GM08714 (cell line): ENCODE data around the gene GOLGA8S.
"Not testable (repeated sequence)": the region's sequence is repeated elsewhere in the genome, so short reads cannot be mapped to it uniquely, and the experiment has no call there.

Experiments
- H3K4me3 ChIP-seq: fragments of 200-500 bp; sonication (Bioruptor generic); 2 replicates; pipeline ENCODE4 v1.5.1; 2014; ENCODE audit warnings: mild to moderate bottlenecking, low read length, inconsistent platforms
- ZNF274 ChIP-seq: IDR thresholded peaks from 2 replicates; pipeline ENCODE4 v1.6.1; 2012; ENCODE audit warnings: mild to moderate bottlenecking, low read depth, low read length

GOLGA8S gene

GRCh38 chr15:23385886-23386430 lies 31.4 kb downstream of the GOLGA8S start:
- no peak for TF ChIP-seq ZNF274
- no peak overlapping the region for H3K4me3 ChIP-seq

- H3K4me3 ChIP-seq = no peak overlapping the region
- TF ChIP-seq ZNF274 = no peak
Observed at GRCh38 chr15:23387621-23388190, 33.2 kb downstream of the GOLGA8S start.

DNA sequence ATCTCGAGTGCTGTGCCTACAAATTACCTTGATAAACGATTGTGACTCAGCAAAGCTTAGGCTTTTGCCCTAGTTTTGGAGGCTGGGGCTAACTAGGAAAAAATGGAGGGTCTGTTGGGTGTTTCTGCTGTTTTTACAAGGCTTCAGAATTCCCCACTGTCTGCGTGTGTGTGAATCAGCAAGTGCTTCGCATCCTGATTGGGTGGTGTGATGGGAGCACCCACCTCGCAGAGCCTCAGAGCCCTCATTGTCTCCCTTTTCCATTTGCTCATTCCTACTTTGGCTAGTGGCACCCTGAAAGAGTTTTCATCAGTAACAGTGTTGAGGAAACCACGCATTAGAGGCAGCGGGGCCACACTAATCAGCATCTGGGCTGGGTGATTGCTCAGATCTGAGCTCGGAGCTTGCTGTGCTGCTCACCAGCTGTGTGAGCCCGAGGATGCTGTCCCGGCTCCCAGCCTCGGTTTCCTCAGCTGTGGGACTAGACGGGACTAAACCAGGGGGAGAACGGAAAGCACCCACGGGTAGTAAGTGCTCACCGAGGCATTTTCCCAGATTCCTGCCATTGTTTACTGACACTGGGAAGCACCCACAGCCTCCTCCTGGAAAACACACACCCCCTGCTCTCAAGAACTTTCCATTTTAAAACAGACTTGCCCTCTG lies 40.6 kb downstream of the GOLGA8S start:
- TF ChIP-seq ZNF274 = no peak
- H3K4me3 ChIP-seq = no peak overlapping the region

- no peak overlapping the region for H3K4me3 ChIP-seq
- no peak for TF ChIP-seq ZNF274
Observed at GRCh38 chr15:23395832-23396231, 41.3 kb downstream of the GOLGA8S start.

DNA sequence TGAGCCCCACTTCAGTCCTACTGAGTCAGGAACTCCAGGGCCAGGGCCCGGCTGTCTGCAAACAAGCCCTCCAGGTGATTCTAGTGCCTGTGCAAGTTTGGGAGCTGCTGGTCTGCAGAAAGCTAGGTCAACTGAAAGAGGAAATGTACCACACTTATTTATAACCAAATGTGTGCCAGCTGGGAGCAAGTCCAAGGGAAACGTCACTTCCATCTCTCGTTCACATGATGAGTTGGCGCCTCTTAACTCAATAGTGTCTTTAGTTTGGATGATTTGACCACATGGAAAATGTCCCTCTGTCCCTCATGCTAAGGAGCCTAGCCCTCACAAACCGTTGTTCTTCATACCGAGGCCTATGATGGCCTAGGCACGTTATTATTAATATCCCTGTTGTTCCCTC lies 43.2 kb downstream of the GOLGA8S start:
- no peak overlapping the region for H3K4me3 ChIP-seq
- no peak for TF ChIP-seq ZNF274

- H3K4me3 ChIP-seq = not testable (repeated sequence)
Observed at GRCh38 chr15:23398357-23398756, 43.8 kb downstream of the GOLGA8S start.

DNA sequence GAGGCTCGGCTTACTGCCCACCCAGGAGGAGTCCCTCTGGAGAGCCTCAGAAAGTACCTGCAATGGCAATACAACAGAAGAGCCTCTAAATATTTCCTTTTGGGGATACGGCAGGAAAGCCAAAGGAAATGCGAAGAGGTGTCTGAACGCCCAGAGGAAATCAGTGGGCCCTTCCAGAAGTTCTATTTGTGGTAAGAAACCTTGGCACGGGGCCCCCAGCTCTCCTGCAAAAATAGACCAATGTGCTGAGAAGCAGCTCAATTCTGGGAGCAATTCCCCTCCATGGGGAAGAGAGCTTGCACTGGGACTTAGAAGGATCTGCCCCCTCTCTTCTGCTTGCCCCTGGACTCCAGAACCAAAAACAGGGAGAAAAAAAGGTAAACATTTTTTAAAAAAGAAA lies 44.7 kb downstream of the GOLGA8S start:
- not testable (repeated sequence) for H3K4me3 ChIP-seq

DNA sequence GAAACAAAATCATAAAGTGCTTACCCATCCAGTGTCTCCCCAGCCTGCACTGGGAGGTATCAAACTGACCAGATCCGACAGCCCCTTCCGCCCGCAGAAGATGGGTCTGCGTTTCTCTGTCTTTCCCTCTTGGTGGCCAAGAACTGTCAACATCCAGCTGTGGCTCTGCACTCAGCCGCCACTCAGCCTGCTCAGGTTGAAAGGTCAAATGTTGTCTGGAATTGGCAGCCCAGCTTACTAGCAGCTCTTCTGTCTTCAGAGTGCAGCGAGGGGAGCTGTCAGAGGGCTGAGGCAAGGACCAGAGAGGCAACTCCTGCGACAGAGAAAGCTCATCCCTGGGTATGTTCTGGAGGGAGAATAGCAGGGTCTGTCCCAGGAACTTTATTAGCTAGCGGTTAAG lies 47.1 kb downstream of the GOLGA8S start:
- no peak overlapping the region for H3K4me3 ChIP-seq
- TF ChIP-seq ZNF274 = no peak

DNA sequence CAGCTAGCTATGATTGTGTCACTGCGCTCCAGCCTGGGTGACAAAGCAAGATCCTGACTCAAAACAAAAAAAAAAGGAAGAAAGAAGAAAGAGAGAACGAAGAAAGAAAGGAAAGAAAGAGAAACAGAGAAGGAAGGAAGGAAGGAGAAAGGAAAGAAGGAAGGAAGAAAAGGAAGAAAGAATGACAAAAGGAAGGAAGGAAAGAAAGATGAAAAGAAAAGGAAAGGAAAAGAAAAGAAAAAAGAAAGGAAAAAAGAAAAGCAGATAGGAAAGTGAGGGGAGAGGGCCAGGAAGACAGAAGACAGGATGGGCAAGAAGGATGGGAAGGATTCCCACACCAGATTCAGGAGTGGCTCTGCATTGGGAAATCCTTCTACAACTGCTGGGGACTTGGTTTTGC lies 47.6 kb downstream of the GOLGA8S start:
- TF ChIP-seq ZNF274 = no peak
- no peak overlapping the region for H3K4me3 ChIP-seq

DNA sequence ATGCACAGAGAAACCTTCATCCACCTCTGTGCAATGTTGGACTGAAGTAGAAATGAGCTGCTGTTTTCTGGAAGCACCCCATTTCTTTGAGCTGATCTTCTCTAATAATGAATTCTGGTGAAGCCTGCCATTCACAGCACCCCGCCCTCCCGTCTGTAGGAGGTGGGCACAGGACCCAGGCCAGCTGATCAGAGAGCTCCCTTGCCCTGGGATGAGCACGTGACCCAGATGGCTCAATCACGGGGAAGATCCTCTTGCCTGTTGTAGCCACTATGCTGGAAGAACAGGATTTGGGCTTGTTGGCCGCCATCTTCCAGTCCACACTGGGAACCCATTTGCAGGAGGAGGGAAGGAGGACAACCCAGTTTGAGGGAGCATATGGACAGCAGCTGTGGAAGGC lies 48.0 kb downstream of the GOLGA8S start:
- no peak for TF ChIP-seq ZNF274
- no peak overlapping the region for H3K4me3 ChIP-seq

DNA sequence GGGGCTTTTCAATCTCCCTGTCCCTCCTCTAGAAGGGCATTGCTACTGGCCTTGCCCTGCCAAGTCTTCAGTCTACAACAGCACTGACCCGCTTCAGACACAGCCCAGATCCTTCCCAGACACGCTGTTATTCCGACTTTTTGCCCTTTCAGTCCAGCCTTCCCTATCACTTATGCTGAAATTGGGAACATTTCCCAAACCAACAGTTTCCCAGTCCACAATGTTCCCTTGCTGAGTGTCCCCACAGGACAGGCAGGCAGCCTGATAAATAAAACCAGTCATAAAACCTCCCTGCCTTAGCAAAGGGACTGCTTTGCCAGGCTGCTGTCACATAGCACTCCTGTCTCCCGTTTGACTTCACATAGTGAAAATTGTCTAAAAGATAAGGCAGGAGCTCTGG lies 49.0 kb downstream of the GOLGA8S start:
- no peak for TF ChIP-seq ZNF274
- no peak overlapping the region for H3K4me3 ChIP-seq

GRCh38 chr15:23411841-23412240 lies 57.3 kb downstream of the GOLGA8S start:
- no peak overlapping the region for H3K4me3 ChIP-seq
- TF ChIP-seq ZNF274 = no peak

DNA sequence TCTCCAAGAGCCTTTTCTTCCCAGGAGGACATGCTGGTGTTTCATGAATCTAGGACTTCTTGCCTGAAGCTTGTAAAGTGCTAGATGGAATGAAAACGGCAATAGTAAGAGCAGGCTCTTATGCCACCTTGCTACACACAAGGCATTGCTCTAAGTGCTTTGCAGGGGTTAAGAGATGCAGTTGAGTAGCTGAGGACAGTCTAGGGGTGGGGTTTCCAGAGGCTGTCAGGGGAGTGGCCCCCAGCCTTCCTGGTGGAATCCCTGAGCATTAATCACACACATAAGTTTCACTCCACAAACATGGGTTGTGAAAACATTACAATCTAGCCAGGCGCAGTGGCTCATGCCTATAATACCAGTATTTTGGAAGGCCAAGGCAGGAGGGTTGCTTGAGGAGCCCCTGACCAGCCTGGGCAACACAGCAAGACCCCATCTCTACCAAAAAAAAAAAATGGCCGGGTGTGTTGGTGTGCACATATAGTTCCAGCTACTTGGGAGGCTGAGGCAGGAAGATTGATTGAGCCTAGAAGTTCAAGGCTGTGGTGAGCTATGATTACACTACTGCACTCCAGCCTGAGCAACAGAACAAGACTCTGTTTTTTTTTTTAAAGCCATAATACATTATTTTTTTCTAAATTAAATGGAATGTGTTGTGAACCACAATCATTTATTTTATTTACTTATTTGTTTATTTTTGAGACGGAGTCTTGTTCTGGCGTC lies 58.5 kb downstream of the GOLGA8S start:
- H3K4me3 ChIP-seq = not testable (repeated sequence)
